H7 (cell line): Measurements from ENCODE around the gene B3GNT9. TPM values are rescaled to one million over a fixed set of nuclear protein-coding genes. Genes with fewer than 3 reads are reported as not detected.

Source experiments
- DNase-seq: peaks from one replicate; pipeline ENCODE4 v3.0.0; 2012
- H3K27me3 ChIP-seq: 2 replicates; pipeline ENCODE4 v1.6.0; 2011; ENCODE audit warnings: mild to moderate bottlenecking, low read length; ENCODE audit not compliant: control insufficient read depth, insufficient read depth
- H3K36me3 ChIP-seq: replicated peaks from 2 replicates; pipeline ENCODE4 v1.5.1; 2011; ENCODE audit warnings: low read length; ENCODE audit not compliant: control insufficient read depth, insufficient read depth
- H3K4me3 ChIP-seq: 2 replicates; pipeline ENCODE4 v1.5.1; 2011; ENCODE audit warnings: low read depth, mild to moderate bottlenecking, control low read depth, low read length, moderate library complexity; ENCODE audit not compliant: insufficient read depth
- total RNA-seq: library from RNA; depleted of rRNA; stranded (reverse); fragments of >200 nt; shearing (Covaris generic); gene quantifications from 2 replicates; pipeline ENCODE4 v1.2.3, GENCODE V29; 2014; rRNA removed

Gene B3GNT9
- 7.6 and 8.7 TPM in 2 replicates for total RNA-seq

- peak within 1 kb of the TSS; percentile 65 for H3K4me3 ChIP-seq
- DNase-seq = peak; percentile 94
- H3K36me3 ChIP-seq = peaks cover 14% of the 10 kb centered on the region
- peaks cover 66% of the 10 kb centered on the region for H3K27me3 ChIP-seq
Measured at GRCh38 chr16:67150833-67151396, at the start of gene B3GNT9. B3GNT9 (minus strand) TSS chr16:67150998; CDS start chr16:67150485, 513 bp downstream.

- Histone ChIP-seq H3K27me3 (no peaks in the 10 kb centered on the region), H3K4me3 (no peak overlapping the region), H3K36me3 (peaks cover 19% of the 10 kb centered on the region)
- DNase-seq = peak; percentile 54
Measured at GRCh38 chr16:67200491-67200890, 49.7 kb upstream of the B3GNT9 start.

GRCh38 chr16:67199808-67200198 is 49.0 kb upstream of the B3GNT9 start:
- DNase-seq = peak; percentile 97
- Histone ChIP-seq H3K27me3 (no peaks in the 10 kb centered on the region), H3K36me3 (peaks cover 24% of the 10 kb centered on the region), H3K4me3 (peak overlapping the region; percentile 80)

GRCh38 chr16:67199011-67199807 is 48.4 kb upstream of the B3GNT9 start, which contains the start of gene ELMO3:
ELMO3 (plus strand) TSS chr16:67199131; CDS start chr16:67199327, 196 bp downstream.
- H3K36me3 ChIP-seq = peaks cover 29% of the 10 kb centered on the region

GRCh38 chr16:67198238-67198734 is 47.5 kb upstream of the B3GNT9 start:
- DNase-seq = peak; percentile 91
- no peak overlapping the region for H3K4me3 ChIP-seq
- peaks cover 36% of the 10 kb centered on the region for H3K36me3 ChIP-seq
- no peaks in the 10 kb centered on the region for H3K27me3 ChIP-seq

More at GRCh38 chr16:67199011-67199807, 48.4 kb upstream of the B3GNT9 start, which contains the start of gene ELMO3:
- DNase-seq = peak; percentile 98
- peak within 1 kb of the TSS; percentile 80 for H3K4me3 ChIP-seq
- no peaks in the 10 kb centered on the region for H3K27me3 ChIP-seq

- no peak overlapping the region for H3K4me3 ChIP-seq
- H3K27me3 ChIP-seq = no peaks in the 10 kb centered on the region
- H3K36me3 ChIP-seq = peaks cover 38% of the 10 kb centered on the region
- no peak for DNase-seq
Measured at GRCh38 chr16:67197704-67198103, 46.9 kb upstream of the B3GNT9 start.

- DNase-seq = no peak
- Histone ChIP-seq H3K36me3 (peaks cover 38% of the 10 kb centered on the region), H3K27me3 (no peaks in the 10 kb centered on the region), H3K4me3 (no peak overlapping the region)
Measured at GRCh38 chr16:67196881-67197280, 46.1 kb upstream of the B3GNT9 start.

GRCh38 chr16:67195676-67196075 is 44.9 kb upstream of the B3GNT9 start:
- Histone ChIP-seq H3K36me3 (peaks cover 38% of the 10 kb centered on the region), H3K4me3 (no peak overlapping the region), H3K27me3 (no peaks in the 10 kb centered on the region)
- no peak for DNase-seq

GRCh38 chr16:67194260-67194659 is 43.5 kb upstream of the B3GNT9 start:
- Histone ChIP-seq H3K36me3 (peaks cover 38% of the 10 kb centered on the region), H3K27me3 (no peaks in the 10 kb centered on the region), H3K4me3 (no peak overlapping the region)
- DNase-seq = no peak

- H3K4me3 ChIP-seq = no peak overlapping the region
- H3K27me3 ChIP-seq = no peaks in the 10 kb centered on the region
- peaks cover 38% of the 10 kb centered on the region for H3K36me3 ChIP-seq
- DNase-seq = no peak
Measured at GRCh38 chr16:67193536-67193935, 42.7 kb upstream of the B3GNT9 start.

- Histone ChIP-seq H3K36me3 (peaks cover 38% of the 10 kb centered on the region), H3K27me3 (no peaks in the 10 kb centered on the region), H3K4me3 (peak overlapping the region; percentile 95)
- peak; percentile 54 for DNase-seq
Measured at GRCh38 chr16:67192781-67193361, 42.1 kb upstream of the B3GNT9 start.

GRCh38 chr16:67191995-67192681 is 41.3 kb upstream of the B3GNT9 start, which contains the start of gene E2F4:
E2F4 (plus strand) TSS chr16:67192155; CDS start chr16:67192228, 73 bp downstream.
- Histone ChIP-seq H3K27me3 (no peaks in the 10 kb centered on the region), H3K36me3 (peaks cover 34% of the 10 kb centered on the region), H3K4me3 (peak within 1 kb of the TSS; percentile 95)
- peak; percentile 97 for DNase-seq

- DNase-seq = no peak
- no peaks in the 10 kb centered on the region for H3K27me3 ChIP-seq
- H3K36me3 ChIP-seq = peaks cover 27% of the 10 kb centered on the region
- H3K4me3 ChIP-seq = peak overlapping the region; percentile 3; the same call in 1 of the 2 replicates
Measured at GRCh38 chr16:67191411-67191994, 40.7 kb upstream of the B3GNT9 start.
